GM12864 (cell line): ENCODE results near the gene HLA-DRB1.
"Not testable (repeated sequence)": the region's sequence is repeated elsewhere in the genome, so short reads cannot be mapped to it uniquely, and the experiment has no call there.

Experiments used
- DNase-seq: peaks from one replicate; pipeline ENCODE4 v3.0.0-alpha.2; 2011; ENCODE audit warnings: low read depth
- H3K4me3 ChIP-seq: 2 replicates; pipeline ENCODE4 v1.5.1; 2011; ENCODE audit warnings: mild to moderate bottlenecking, low read depth, low read length, control low read depth
- TF ChIP-seq, protein P1 (sequence below): IDR thresholded peaks from 2 replicates; pipeline ENCODE4 v1.5.1; 2011; ENCODE audit warnings: low read depth, mild to moderate bottlenecking, moderate library complexity, low read length, control low read depth, inconsistent platforms; ENCODE audit errors: missing control alignments

The HLA-DRB1 gene

DNA sequence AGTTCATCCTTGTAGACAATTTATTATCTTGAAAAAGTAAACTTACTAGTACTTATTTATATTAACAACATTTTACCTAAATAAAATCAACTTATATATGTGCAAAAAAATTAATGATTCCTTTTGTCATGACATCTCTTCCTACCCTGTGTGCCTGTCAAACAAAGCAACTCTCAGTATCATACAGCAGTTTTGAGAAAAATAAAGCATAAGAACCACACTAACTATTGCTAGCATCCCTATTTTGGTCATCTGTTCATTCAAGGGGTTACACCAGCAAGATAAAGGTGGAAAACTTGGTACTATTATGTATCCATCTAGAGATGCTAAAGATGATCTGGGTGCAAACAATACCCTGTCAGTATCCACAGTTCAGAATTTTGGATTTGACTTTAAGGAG lies 7.4 kb upstream of the HLA-DRB1 start:
- TF ChIP-seq, protein P1, sequence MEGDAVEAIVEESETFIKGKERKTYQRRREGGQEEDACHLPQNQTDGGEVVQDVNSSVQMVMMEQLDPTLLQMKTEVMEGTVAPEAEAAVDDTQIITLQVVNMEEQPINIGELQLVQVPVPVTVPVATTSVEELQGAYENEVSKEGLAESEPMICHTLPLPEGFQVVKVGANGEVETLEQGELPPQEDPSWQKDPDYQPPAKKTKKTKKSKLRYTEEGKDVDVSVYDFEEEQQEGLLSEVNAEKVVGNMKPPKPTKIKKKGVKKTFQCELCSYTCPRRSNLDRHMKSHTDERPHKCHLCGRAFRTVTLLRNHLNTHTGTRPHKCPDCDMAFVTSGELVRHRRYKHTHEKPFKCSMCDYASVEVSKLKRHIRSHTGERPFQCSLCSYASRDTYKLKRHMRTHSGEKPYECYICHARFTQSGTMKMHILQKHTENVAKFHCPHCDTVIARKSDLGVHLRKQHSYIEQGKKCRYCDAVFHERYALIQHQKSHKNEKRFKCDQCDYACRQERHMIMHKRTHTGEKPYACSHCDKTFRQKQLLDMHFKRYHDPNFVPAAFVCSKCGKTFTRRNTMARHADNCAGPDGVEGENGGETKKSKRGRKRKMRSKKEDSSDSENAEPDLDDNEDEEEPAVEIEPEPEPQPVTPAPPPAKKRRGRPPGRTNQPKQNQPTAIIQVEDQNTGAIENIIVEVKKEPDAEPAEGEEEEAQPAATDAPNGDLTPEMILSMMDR = no peak
- no peak overlapping the region for H3K4me3 ChIP-seq
- no peak for DNase-seq

DNA sequence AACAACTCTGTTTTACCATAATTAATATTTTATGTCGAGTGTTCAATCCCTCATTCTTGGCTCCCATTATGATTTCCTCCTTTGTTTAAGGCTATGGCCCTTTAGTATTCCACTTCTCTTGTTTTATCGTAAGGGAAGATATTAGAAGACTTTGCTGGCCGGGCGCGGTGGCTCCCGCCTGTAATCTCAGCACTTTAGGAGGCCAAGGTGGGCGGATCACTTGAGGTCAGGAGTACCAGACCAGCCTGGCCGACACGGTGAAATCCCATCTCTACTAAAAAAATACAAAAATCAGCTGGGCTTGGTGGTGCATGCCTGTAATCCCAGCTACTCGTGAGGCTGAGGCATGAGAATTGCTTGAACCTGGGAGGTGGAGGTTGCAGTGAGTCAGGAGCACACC lies 1.1 kb upstream of the HLA-DRB1 start:
- not testable (repeated sequence) for DNase-seq, H3K4me3 ChIP-seq

DNA sequence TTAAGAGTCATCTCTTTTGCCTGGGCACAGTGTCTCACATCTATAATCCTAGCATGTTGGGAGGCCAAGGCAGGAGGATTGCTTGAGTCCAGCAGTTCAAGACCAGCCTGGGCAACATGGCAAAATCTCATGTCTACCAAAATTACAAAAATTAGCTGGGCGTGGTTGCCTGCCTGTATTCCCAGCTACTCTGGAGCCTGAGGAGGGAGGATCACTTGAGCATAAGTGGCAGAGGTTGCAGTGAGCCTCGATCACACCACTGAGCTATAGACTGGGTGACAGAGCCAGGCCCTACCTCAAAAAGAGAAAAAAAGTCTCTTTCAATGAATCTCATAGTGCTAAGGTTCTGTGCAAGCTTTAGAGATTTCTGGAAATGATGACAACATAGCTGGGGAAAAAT lies 1.5 kb downstream of the HLA-DRB1 start:
- DNase-seq = no peak
- TF ChIP-seq, protein P1 = no peak
- H3K4me3 ChIP-seq = peak overlapping the region; percentile 68

DNA sequence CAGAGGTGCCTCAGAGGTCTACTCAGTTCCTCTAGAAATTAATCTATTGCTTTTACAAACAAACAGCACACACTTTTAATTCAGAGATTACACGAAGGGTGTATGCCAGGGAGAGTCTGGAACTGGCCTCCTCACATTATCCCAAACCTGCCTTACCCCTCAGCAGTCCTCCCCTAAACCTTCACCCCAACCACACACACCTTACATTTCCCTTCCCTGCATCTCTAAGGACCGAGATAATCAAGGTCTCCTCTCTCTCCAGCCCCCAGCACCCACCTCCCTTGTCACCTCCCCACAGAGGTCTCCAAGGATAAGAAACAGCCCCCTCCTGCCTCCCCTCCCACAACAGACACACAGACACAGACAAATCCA lies 6.1 kb downstream of the HLA-DRB1 start:
- H3K4me3 ChIP-seq = peak overlapping the region; percentile 63
- no peak for DNase-seq
- TF ChIP-seq, protein P1 = no peak

DNA sequence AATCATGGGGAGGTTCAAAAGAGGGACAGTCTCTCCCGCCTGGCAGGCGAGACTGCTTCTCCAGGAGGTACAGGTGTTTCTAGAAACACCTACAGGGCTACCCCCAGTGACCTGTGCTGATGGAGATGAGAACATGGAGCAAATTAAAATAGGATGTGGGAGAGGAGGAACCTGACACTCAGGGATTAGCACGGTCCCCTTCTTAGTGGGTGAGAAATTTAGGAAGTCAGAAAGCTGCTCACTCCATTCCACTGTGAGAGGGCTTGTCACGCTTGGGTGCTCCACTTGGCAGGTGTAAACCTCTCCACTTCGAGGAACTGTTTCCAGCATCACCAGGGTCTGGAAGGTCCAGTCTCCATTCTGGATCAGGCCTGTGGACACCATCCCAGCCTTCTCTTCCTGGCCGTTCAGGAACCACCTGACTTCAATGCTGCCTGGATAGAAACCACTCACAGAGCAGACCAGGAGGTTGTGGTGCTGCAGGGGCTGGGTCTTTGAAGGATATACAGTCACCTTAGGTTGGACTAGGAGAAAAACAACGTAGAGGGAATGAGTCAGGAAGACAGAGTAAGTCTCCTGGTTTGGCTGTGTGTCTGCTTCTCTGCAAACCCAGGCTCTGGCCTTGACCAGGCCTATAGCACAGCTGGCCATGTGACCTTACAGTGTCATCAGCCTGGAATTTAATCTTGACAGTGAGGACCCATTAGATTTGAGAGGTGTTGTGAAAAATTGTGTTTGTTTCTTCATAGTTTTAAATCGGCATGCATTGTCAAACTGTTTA lies 8.1 kb downstream of the HLA-DRB1 start:
- no peak for DNase-seq
- TF ChIP-seq, protein P1 = no peak
- no peak overlapping the region for H3K4me3 ChIP-seq

DNA sequence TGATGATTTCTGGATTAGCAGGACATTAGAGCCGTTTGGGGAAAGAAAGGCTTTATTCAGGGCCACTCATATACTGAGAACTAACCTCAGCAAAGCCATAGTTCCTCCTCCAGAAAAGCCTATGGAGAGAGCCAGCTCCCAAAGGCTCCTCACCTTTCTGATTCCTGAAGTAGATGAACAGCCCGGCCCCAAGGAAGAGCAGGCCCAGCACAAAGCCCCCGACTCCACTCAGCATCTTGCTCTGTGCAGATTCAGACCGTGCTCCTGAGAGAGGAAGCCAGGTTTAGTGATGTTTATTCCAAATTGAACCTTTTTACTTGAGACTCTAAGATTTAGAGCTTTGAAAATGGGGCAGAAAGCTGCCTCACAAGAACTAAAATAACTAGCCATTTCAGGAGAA lies 9.1 kb downstream of the HLA-DRB1 start:
- no peak for DNase-seq
- TF ChIP-seq, protein P1 = no peak
- no peak overlapping the region for H3K4me3 ChIP-seq

DNA sequence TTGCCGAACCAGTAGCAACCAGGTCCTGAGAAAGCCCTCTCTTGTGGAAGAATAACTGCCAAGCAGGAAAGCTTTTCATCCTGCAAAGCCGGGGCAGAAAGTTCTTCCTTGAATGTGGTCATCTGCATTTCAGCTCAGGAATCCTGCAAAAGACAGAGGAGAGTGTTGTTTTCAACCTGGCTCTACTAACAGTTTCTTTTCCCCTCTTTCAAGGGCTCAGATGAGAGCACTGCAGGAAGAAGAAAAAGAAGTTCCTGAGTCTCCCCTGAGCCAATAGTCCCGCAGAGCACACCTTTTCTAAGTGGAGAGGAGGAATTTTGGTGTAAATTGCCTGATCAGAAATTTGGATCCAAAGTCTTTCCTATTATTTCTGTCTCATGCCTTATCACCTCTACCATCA lies 10.7 kb downstream of the HLA-DRB1 start:
- no peak overlapping the region for H3K4me3 ChIP-seq
- TF ChIP-seq, protein P1 = no peak
- no peak for DNase-seq

DNA sequence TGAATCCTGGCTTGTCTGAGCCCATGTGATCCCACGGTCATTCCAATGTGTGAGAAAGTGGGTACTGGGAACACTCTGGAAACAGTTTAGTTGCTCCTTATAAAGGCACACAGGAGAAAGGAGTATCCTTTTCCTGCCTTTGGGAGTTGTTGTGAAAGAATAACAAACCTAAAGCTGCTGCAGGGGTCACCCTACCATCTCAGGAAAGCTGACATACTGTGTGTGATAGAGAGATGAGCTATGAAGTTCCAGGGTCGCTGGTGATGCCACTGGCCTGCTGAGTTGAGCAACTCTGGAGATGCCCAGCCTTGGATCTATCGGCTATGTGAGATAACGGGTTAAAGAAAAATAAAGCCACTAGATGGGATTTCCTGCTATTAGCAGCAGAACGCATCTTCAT lies 12.2 kb downstream of the HLA-DRB1 start:
- not testable (repeated sequence) for DNase-seq, H3K4me3 ChIP-seq
